GF-D8 (cell line): Measurements from ENCODE around the gene TNRC18.

ENCODE experiments used
- DNase-seq: peaks from one replicate; lab custom pipeline; 2025; lab: John Stamatoyannopoulos, UW

TNRC18 gene

GRCh38 chr7:5452470-5452899 lies 28.9 kb upstream of the TNRC18 start:
- no peak for DNase-seq

GRCh38 chr7:5451391-5451790 lies 27.8 kb upstream of the TNRC18 start:
- no peak for DNase-seq

DNA sequence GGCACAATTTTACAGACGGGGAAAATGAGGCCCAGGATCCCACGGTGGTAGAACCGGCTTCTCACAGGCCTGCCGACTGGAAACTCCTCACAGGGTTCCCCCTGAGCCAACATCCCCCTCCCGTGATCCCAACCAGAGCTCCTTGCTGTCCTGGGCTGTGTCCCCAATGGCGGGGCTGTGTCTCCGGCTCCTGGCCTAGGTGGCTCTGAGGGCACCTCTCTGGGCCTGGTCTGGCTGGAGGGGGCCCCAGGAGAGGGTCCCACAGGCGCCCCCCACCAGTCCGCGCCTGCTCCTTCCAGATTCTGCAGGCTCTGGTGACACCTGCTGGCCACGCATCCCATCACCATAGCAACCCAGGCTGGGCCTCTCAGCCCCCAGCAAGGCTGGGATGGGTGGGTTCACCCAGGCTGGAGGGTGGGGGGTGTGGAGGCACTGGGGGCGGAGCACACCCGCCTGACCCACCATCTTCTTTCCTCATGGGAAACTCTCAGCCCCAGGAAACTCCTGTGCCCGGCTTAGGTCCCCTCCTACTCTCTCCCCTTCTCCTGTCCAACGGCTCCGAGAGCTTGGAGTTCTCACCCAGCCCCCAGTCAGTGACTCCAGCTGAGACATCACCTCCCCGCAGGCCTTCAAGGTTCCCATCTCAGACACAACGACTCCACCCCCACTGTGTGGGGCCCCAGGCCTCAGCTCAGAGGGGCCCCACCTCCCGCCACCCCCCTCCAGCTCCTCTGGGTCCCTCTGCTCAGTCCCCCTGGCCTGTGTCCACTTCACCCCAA lies 27.1 kb upstream of the TNRC18 start:
- DNase-seq = no peak

DNA sequence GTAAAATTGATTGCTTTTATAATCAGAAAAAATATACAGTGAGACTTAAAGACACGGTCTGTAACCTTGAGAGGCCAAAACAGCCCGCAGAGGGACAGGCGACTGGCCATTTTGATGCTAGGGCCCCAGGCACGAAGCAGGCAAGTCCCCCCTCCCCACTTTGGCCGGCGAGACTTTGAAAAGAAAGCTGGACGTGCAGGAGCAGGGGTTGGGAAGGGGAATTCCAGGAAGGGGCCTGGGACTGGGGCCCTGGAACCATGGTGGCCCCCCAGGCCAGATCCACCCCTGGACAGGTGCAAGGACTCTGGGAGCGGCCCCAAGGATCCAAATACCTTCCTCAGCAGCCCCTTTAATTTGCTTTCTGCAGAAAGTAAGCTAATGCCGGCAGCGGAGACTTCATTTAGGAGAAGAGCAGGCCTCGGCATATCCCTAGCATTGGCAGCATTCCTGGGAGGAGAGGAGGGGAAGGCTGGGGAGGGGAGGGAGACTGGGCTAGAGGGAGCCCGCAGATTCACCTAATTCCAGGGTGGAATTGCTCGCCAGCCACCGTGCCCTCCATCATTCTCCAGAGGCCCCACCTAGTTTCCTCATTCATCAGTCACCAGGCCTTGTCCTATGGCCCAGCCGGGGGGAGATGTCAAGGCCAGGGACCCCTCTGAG lies 24.9 kb upstream of the TNRC18 start:
- no peak for DNase-seq

GRCh38 chr7:5445981-5446594 lies 22.5 kb upstream of the TNRC18 start:
- no peak for DNase-seq

DNA sequence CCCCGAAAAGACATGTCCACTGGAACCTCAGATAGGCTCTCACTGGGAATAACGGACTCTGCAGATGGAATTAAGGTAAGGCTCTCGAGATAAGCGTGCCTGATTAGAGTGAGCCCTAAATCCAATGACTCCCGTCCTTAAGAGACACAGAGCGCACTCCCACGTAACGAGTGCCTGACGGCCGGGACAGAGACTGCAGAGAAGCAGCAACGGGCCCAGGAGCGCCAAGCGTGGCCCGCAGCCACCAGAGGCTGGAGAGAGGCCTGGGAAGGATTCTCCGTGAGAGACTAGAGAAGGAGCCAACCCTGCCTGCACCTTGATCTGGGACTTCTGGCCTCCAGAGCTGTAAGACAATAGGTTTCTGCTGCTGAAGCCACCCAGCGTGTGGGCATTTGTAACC lies 20.0 kb upstream of the TNRC18 start:
- DNase-seq = no peak

DNA sequence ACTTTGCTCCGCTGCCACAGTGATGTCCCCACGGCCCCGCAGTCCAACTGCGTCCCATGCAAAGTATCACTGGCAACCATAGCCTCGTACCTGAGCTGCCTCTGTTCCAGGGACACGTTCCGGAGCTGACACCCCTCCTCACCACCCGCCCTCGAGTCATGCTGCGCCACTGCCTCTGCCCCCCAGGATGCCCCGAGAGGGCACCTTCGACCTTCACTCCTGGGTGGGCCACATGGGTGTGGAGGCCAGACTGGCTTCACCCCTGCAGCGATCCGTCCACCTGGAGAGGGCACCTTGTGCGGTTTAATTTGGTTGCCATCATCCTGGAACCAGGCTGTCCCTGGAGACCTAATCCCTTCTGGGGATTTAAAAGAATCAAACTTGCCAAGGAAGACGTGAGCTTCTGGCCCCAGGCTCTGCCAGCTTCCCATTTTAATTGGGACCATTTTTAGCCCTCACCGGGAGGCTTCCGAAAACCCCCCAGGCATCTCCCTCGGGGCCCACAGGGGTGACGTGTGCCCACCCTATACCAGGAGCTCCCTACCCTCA lies 19.2 kb upstream of the TNRC18 start:
- DNase-seq = no peak

GRCh38 chr7:5441840-5442503 lies 18.3 kb upstream of the TNRC18 start:
- peak; percentile 31 for DNase-seq

DNA sequence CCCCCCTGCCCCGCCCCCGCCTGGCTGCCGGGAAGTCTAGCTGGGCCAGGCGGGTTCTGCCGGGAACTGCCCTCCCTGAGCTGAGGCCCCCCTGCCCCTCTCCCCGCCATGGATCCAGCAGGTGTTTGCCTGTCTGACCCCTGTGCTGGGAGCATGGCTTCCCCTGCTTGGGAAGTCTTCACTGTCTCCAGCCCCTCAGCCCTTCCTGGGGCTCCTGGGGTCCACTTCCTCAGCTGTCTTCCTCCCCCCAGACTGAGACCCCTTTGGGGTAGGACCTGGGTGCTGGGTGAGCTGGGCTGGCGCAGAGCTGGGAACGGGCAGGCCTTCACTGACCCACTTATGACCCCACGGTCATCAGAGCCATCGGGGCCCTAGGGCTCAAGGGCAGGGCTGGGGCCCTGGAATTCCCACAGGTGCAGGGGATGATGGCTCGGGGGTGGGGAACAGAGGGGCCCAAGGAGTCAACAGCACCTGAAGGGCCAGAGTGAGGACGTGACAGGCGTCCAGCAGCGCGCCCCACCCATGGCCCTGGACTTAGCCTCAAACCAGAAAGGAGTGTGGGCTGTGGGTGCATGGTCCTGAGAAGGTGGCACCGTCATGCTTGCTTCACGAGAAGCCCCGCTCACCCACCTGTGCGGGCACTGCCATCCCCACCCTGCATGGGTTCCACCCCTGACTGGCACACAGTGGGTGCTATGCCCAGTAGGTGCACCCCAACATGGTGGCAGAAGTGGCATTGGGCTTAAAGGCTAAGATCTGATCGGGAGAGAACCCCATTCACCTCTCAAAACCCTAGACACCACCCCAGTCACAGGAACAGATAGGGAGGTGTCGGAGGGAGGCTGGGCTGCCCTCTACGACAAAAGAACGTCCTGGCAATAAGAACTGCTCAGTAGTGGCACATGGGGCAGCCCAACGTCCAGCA lies 16.2 kb upstream of the TNRC18 start:
- DNase-seq = no peak

GRCh38 chr7:5439209-5439571 lies 15.6 kb upstream of the TNRC18 start:
- no peak for DNase-seq

GRCh38 chr7:5437987-5438386 lies 14.4 kb upstream of the TNRC18 start:
- no peak for DNase-seq

GRCh38 chr7:5437348-5437892 lies 13.8 kb upstream of the TNRC18 start:
- no peak for DNase-seq

- DNase-seq = no peak
Measured at GRCh38 chr7:5436003-5436678, 12.5 kb upstream of the TNRC18 start.

DNA sequence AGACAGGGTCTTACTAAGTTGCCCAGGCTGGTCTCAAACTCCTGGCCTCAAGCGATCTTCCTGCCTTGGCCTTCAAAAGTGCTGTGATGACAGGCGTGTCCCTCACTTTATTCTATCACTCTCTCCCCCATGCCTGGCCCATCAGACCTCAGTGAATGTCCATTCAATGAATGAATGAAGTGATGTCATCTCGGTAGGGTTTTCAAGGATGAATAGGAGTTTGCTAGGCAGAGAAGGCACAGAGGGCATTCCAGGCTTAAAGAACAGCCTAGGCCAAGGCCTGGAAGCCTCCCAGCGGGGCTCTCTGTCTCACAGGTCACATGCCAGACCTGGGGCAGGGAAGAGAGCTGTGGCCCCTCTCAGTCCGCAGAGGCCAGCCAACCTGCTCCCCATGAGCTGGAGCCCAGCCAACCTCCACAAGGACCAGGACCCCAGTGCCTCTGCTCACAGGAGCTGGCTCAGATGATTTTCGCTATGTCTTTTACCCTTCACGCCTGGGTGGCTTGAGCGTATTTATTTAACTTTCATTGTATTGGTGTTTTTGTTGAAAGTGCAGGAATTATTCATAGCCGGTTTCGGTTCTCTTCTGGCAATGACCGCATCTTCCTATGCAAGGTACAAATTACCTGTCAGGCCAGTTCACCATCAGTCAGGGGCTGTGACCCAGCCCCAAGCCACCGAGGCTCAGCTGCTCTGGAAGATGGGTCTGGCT lies 11.8 kb upstream of the TNRC18 start:
- DNase-seq = no peak

- no peak for DNase-seq
Measured at GRCh38 chr7:5433181-5433580, 9.5 kb upstream of the TNRC18 start.

GRCh38 chr7:5432691-5433090 lies 9.1 kb upstream of the TNRC18 start:
- DNase-seq = no peak

- DNase-seq = no peak
Measured at GRCh38 chr7:5431560-5432015, 8.0 kb upstream of the TNRC18 start.

DNA sequence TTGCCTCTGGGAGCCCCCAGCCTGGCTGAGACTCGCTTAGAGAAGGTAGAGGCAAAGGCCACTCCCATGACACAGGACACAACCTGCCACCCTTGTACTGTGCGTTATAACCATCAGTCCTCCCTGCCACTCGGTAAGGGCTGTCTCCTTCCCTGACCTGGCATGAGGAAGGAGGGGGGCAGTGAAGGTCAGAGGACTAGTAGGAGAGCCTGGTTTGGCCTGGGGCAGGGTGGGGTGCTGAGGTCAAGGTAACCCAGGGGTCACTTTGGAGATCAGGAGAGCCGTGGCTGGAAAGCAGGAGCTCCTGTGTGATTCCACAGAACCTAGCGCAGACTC lies 6.9 kb upstream of the TNRC18 start:
- DNase-seq = no peak

GRCh38 chr7:5429857-5430611 lies 6.4 kb upstream of the TNRC18 start:
- DNase-seq = no peak
